ENCODE data around the gene ELMO1. TPM values are rescaled to one million over a fixed set of nuclear protein-coding genes. Genes with fewer than 3 reads are reported as not detected.

Gene ELMO1
- total RNA-seq, 1 experiment from 2014 or later, result 7.8 TPM

GRCh38 chr7:37388811-37389210 is 59.9 kb downstream of the ELMO1 start:
- Histone ChIP-seq H2BK12ac (ENCODE audit: insufficient read length, low read depth, low read length) (no peak overlapping the region), H4K91ac (ENCODE audit: insufficient read length, low read depth, low read length) (no peak overlapping the region), H2AK5ac (ENCODE audit: insufficient read length, low read length) (no peak overlapping the region), H2BK5ac (ENCODE audit: insufficient read length, low read length) (no peak overlapping the region), H2BK120ac (ENCODE audit: low read depth, low read length, poor library complexity, severe bottlenecking) (no peak overlapping the region), H3K27me3 (ENCODE audit: insufficient read depth, low read length) (no peaks in the 10 kb centered on the region), H3K79me2 (ENCODE audit: insufficient read depth, low read length) (no peaks in the 10 kb centered on the region; the same call in 1 of the 2 replicates), H4K20me1 (ENCODE audit: control insufficient read depth, insufficient read depth, insufficient read length) (no peaks in the 10 kb centered on the region), H3K56ac (ENCODE audit: insufficient read length, low read depth, low read length) (no peak overlapping the region), H2BK15ac (ENCODE audit: low read depth, low read length) (no peak overlapping the region), H3K4me1 (ENCODE audit: insufficient read depth, low read length) (peaks cover 14% of the 10 kb centered on the region), H4K8ac (replicated peaks; ENCODE audit: insufficient read length, low read depth, low read length) (no peak overlapping the region), H3K23me2 (ENCODE audit: insufficient read length, low read depth, low read length, poor library complexity, severe bottlenecking) (no peaks in the 10 kb centered on the region), H4K5ac (ENCODE audit: insufficient read length, low read depth, low read length) (no peak overlapping the region), H3K4ac (ENCODE audit: low read depth, low read length) (no peak overlapping the region), H3K23ac (ENCODE audit: insufficient read length, low read depth, low read length) (no peak overlapping the region), H3K79me1 (ENCODE audit: insufficient read depth, low read depth, low read length, poor library complexity, severe bottlenecking) (no peaks in the 10 kb centered on the region), H3K9ac (ENCODE audit: extremely low read depth, insufficient read length, low read length) (no peak overlapping the region), H2BK20ac (ENCODE audit: low read depth, low read length, poor library complexity, severe bottlenecking) (no peak overlapping the region), H3K4me2 (ENCODE audit: insufficient read depth, insufficient read length, low read length) (no peak overlapping the region), H3K9me3 (ENCODE audit: control insufficient read depth, low read depth, low read length) (no peaks in the 10 kb centered on the region), H2AFZ (ENCODE audit: low read length) (no peak overlapping the region), H3K27ac (ENCODE audit: insufficient read length, low read depth, low read length) (no peak overlapping the region), H3K18ac (ENCODE audit: insufficient read length, low read depth, low read length) (no peak overlapping the region), H3K14ac (ENCODE audit: insufficient read depth, low read length) (no peak overlapping the region), H3T11ph (ENCODE audit: low read length) (no peak overlapping the region)
- DNase-seq, result no peak
- Mint-ChIP-seq H3K36me3 (ENCODE audit: insufficient read depth in 1 of 3, low read depth in 3 of 3) (no peaks in the 10 kb centered on the region), H3K4me3 (no peak overlapping the region), H3K27me3 (ENCODE audit: low read depth) (no peaks in the 10 kb centered on the region; the same call in 1 of the 2 replicates), H3K9me3 (no peaks in the 10 kb centered on the region), H3K4me1 (peaks cover 37 to 39% of the 10 kb centered on the region in 2 experiments), H3K27ac (no peak overlapping the region)
- no CpG with 5 or more reads among the region's 4 CpGs for WGBS (ENCODE audit: extremely low coverage, insufficient read length, low lambda C conversion rate)
- no peak for TF ChIP-seq CTCF (conservative IDR thresholded peaks at IDR 0.05)
